Ovary (tissue), 3 donors: ENCODE results near the gene PGF.

Experiments used
- EP300 ChIP-seq: sonication (generic); formaldehyde crosslinking; IDR thresholded peaks from one replicate; pipeline ENCODE4 v1.6.1; 2017; ENCODE audit warnings: antibody characterized with exemption
- POLR2A ChIP-seq: fragments of 450-650 bp; IDR thresholded peaks from one replicate; pipeline ENCODE4 v1.6.1; 2017; ENCODE audit warnings: antibody characterized with exemption, mild to moderate bottlenecking, moderate library complexity
- TF ChIP-seq, protein P1 (sequence below), 3 donors: fragments of 450-650 bp in 2 of 3; fragments of 200-600 bp in 1 of 3; IDR thresholded peaks; one replicate each; pipeline versions ENCODE4 v1.5.1 to v1.8.0; 2016 to 2022; ENCODE audit warnings: antibody characterized with exemption in 3 of 3, mild to moderate bottlenecking in 1 of 3
- donor health status: DM: no; HTN: no; CAD: no.

DNA sequence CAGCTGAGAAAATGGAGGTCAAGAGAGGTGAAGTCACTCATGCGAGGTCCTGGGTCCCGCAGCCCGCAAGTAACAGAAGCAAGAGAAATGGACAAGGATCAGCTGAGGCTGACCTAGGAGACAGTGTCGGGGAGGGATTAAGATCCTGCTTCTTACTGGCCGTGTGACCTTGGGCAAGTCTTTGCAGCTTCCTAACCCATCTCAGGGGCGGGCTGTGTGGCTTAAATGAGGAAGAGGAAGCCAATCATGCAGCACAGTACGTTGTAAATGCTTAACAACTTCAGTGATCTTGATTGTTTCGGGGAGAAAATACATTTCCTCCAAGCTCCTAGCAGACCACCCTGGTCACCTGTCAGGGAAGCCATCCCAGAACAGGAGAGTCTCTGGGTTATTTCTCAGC, 7.1 kb upstream of the PGF start:
- TF ChIP-seq, protein P1, sequence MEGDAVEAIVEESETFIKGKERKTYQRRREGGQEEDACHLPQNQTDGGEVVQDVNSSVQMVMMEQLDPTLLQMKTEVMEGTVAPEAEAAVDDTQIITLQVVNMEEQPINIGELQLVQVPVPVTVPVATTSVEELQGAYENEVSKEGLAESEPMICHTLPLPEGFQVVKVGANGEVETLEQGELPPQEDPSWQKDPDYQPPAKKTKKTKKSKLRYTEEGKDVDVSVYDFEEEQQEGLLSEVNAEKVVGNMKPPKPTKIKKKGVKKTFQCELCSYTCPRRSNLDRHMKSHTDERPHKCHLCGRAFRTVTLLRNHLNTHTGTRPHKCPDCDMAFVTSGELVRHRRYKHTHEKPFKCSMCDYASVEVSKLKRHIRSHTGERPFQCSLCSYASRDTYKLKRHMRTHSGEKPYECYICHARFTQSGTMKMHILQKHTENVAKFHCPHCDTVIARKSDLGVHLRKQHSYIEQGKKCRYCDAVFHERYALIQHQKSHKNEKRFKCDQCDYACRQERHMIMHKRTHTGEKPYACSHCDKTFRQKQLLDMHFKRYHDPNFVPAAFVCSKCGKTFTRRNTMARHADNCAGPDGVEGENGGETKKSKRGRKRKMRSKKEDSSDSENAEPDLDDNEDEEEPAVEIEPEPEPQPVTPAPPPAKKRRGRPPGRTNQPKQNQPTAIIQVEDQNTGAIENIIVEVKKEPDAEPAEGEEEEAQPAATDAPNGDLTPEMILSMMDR (IDR thresholded peaks at IDR 0.05): no peak
- TF ChIP-seq POLR2A (no peak), EP300 (no peak)
